GM21576 (cell line): ENCODE results near the gene P2RY8.
A peak's percentile ranks its signal among the peaks of the same experiment; 100 is the strongest.
"Not testable (repeated sequence)": the region's sequence is repeated elsewhere in the genome, so short reads cannot be mapped to it uniquely, and the experiment has no call there.

Source experiments
- ATAC-seq: cut with Tn5 transposase; IDR thresholded peaks from one replicate; pipeline ENCODE4 v1.9.1; 2021; ENCODE audit warnings: mild to moderate bottlenecking, moderate library complexity; ENCODE audit not compliant: unreplicated experiment

The P2RY8 gene

GRCh38 chrX:1537031-1537715 is at the start of gene P2RY8:
P2RY8 (minus strand) TSS chrX:1537185; CDS start chrX:1466558, 70,627 bp downstream.
- peak; percentile 74 for ATAC-seq

- no peak for ATAC-seq
Measured at GRCh38 chrX:1584237-1585011, 47.4 kb upstream of the P2RY8 start.

GRCh38 chrX:1582686-1583437 is 45.9 kb upstream of the P2RY8 start:
- ATAC-seq = peak; percentile 65

GRCh38 chrX:1581132-1581531 is 44.1 kb upstream of the P2RY8 start:
- no peak for ATAC-seq

- ATAC-seq = no peak
Measured at GRCh38 chrX:1578511-1579173, 41.7 kb upstream of the P2RY8 start.

- ATAC-seq = no peak
Measured at GRCh38 chrX:1577845-1578244, 40.9 kb upstream of the P2RY8 start.

GRCh38 chrX:1576201-1576992 is 39.4 kb upstream of the P2RY8 start:
- ATAC-seq = no peak

GRCh38 chrX:1574181-1574580 is 37.2 kb upstream of the P2RY8 start:
- ATAC-seq = not testable (repeated sequence)

GRCh38 chrX:1564750-1565683 is 28.0 kb upstream of the P2RY8 start:
- peak; percentile 66 for ATAC-seq

- ATAC-seq = not testable (repeated sequence)
Measured at GRCh38 chrX:1564077-1564476, 27.1 kb upstream of the P2RY8 start.

GRCh38 chrX:1561164-1561563 is 24.2 kb upstream of the P2RY8 start:
- ATAC-seq = no peak

- ATAC-seq = no peak
Measured at GRCh38 chrX:1558761-1559468, 21.9 kb upstream of the P2RY8 start.

- ATAC-seq = not testable (repeated sequence)
Measured at GRCh38 chrX:1557442-1557841, 20.5 kb upstream of the P2RY8 start.

GRCh38 chrX:1555370-1555769 is 18.4 kb upstream of the P2RY8 start:
- no peak for ATAC-seq

GRCh38 chrX:1554469-1555210 is 17.7 kb upstream of the P2RY8 start:
- no peak for ATAC-seq

- ATAC-seq = no peak
Measured at GRCh38 chrX:1551959-1552546, 15.1 kb upstream of the P2RY8 start.

GRCh38 chrX:1546691-1547251 is 9.8 kb upstream of the P2RY8 start:
- no peak for ATAC-seq
